Activated naive CD4-positive, alpha-beta T cell treated with anti-CD3 and anti-CD28 coated beads, Interleukin-2, amount 50 U/mL, for 16 hours (primary cell): ENCODE results near the gene USP32.
"Not testable (repeated sequence)": the region's sequence is repeated elsewhere in the genome, so short reads cannot be mapped to it uniquely, and the experiment has no call there.

Experiments
- DNase-seq: peaks from one replicate; pipeline ENCODE4 v3.0.0-alpha.2; 2020

Gene USP32

GRCh38 chr17:60392042-60392844 is at the start of gene USP32:
Gene USP32 (minus strand): TSS chr17:60392133. CDS start chr17:60391939, 194 bp downstream.
- peak; percentile 97 for DNase-seq

- DNase-seq: no peak
Observed at GRCh38 chr17:60439501-60439900, 47.6 kb upstream of the USP32 start.

GRCh38 chr17:60436676-60437075 is 44.7 kb upstream of the USP32 start:
- no peak for DNase-seq

- DNase-seq: peak; percentile 48
Observed at GRCh38 chr17:60435244-60436167, 43.6 kb upstream of the USP32 start.

- DNase-seq: not testable (repeated sequence)
Observed at GRCh38 chr17:60433021-60433997, 41.4 kb upstream of the USP32 start.

- DNase-seq: not testable (repeated sequence)
Observed at GRCh38 chr17:60430561-60430960, 38.6 kb upstream of the USP32 start.

- not testable (repeated sequence) for DNase-seq
Observed at GRCh38 chr17:60428491-60428890, 36.6 kb upstream of the USP32 start.

- DNase-seq: no peak
Observed at GRCh38 chr17:60426596-60426995, 34.7 kb upstream of the USP32 start.

- DNase-seq: no peak
Observed at GRCh38 chr17:60425626-60426025, 33.7 kb upstream of the USP32 start.

GRCh38 chr17:60423865-60424264 is 31.9 kb upstream of the USP32 start:
- DNase-seq: no peak

- no peak for DNase-seq
Observed at GRCh38 chr17:60422162-60422665, 30.3 kb upstream of the USP32 start, which contains the start of gene CHCT1. Gene CHCT1 (plus strand): TSS chr17:60422489. CDS start chr17:60422593, 104 bp downstream.

GRCh38 chr17:60421273-60422161 is 29.6 kb upstream of the USP32 start:
- DNase-seq: peak; percentile 84

- DNase-seq: not testable (repeated sequence)
Observed at GRCh38 chr17:60419875-60420274, 27.9 kb upstream of the USP32 start.

GRCh38 chr17:60419003-60419402 is 27.1 kb upstream of the USP32 start:
- not testable (repeated sequence) for DNase-seq

- no peak for DNase-seq
Observed at GRCh38 chr17:60416368-60416925, 24.5 kb upstream of the USP32 start.

- no peak for DNase-seq
Observed at GRCh38 chr17:60415146-60415545, 23.2 kb upstream of the USP32 start.

GRCh38 chr17:60412701-60413100 is 20.8 kb upstream of the USP32 start:
- no peak for DNase-seq

GRCh38 chr17:60410001-60410400 is 18.1 kb upstream of the USP32 start:
- no peak for DNase-seq

- no peak for DNase-seq
Observed at GRCh38 chr17:60406887-60407286, 15.0 kb upstream of the USP32 start.

GRCh38 chr17:60403962-60404361 is 12.0 kb upstream of the USP32 start:
- no peak for DNase-seq

- DNase-seq: no peak
Observed at GRCh38 chr17:60403523-60403810, 11.5 kb upstream of the USP32 start.
